ENCODE measurements around the gene DOC2B.
"Not testable (repeated sequence)": the region's sequence is repeated elsewhere in the genome, so short reads cannot be mapped to it uniquely, and the experiment has no call there.

The DOC2B gene

GRCh38 chr17:142876-143784 is 38.3 kb downstream of the DOC2B start:
- DNase-seq: no peak

- peak; percentile 31 for DNase-seq
These were observed 39.3 kb downstream of the DOC2B start for GRCh38 chr17:142102-142661.

GRCh38 chr17:139401-140205 is 41.8 kb downstream of the DOC2B start:
- not testable (repeated sequence) for DNase-seq

GRCh38 chr17:137166-137807 is 44.2 kb downstream of the DOC2B start, which contains the start of gene SCGB1C2:
SCGB1C2 (plus strand) TSS chr17:137569; CDS start chr17:137591, 22 bp downstream.
- not testable (repeated sequence) for DNase-seq

GRCh38 chr17:136531-136930 is 44.9 kb downstream of the DOC2B start:
- not testable (repeated sequence) for DNase-seq

- DNase-seq: not testable (repeated sequence)
These were observed 45.6 kb downstream of the DOC2B start for GRCh38 chr17:135895-136294.

- not testable (repeated sequence) for DNase-seq
These were observed 46.4 kb downstream of the DOC2B start for GRCh38 chr17:135022-135421.

GRCh38 chr17:134332-134785 is 47.1 kb downstream of the DOC2B start:
- DNase-seq: not testable (repeated sequence)

GRCh38 chr17:133932-134331 is 47.5 kb downstream of the DOC2B start:
- DNase-seq: not testable (repeated sequence)

- not testable (repeated sequence) for DNase-seq
These were observed 63.0 kb downstream of the DOC2B start for GRCh38 chr17:118339-118917.

GRCh38 chr17:113111-113510 is 68.3 kb downstream of the DOC2B start:
- DNase-seq: peak; percentile 4

All from eye (tissue), 1 donor.